ENCODE measurements around the gene PGA4.

- no peak for TF ChIP-seq CTCF (tag by site-specific recombination; IDR thresholded peaks at IDR 0.05)
- no peak for TF ChIP-seq ZNF501 (tag by site-specific recombination; IDR thresholded peaks at IDR 0.05)
- no peak for TF ChIP-seq ZNF654 (tag by site-specific recombination; IDR thresholded peaks at IDR 0.05; ENCODE audit: low read depth)
- no peak for TF ChIP-seq ZFP37 (tag by site-specific recombination; IDR thresholded peaks at IDR 0.05)
- TF ChIP-seq ATF2 (tag by site-specific recombination; IDR thresholded peaks at IDR 0.05; ENCODE audit: low read depth), result no peak
- no peak for TF ChIP-seq ZNF830 (tag by site-specific recombination; IDR thresholded peaks at IDR 0.05; ENCODE audit: low read depth)
- TF ChIP-seq ZBTB17 (tag by site-specific recombination; IDR thresholded peaks at IDR 0.05), result no peak
- TF ChIP-seq ZFHX2 (tag by site-specific recombination; conservative IDR thresholded peaks at IDR 0.05), result no peak
- TF ChIP-seq SETDB1 (IDR thresholded peaks at IDR 0.05; ENCODE audit: insufficient read length, low read length), result no peak
These were observed 27.9 kb upstream of the PGA4 start for GRCh38 chr11:61194169-61194671.
